Endothelial cell of umbilical vein (primary cell): ENCODE measurements around the gene SMS. TPM values are rescaled to one million over a fixed set of nuclear protein-coding genes. Genes with fewer than 3 reads are reported as not detected.
"Not testable (repeated sequence)": the region's sequence is repeated elsewhere in the genome, so short reads cannot be mapped to it uniquely, and the experiment has no call there.

Experiments used
- BruUV-seq: library from RNA; stranded (reverse); fragments of 400-500 nt; replicated peaks from 2 replicates; lab custom pipeline; 2021; lab: Mats Ljungman, UMichigan
- CTCF ChIA-PET: fragments of 300-600, 350-600 bp; sonication (Branson Sonifier 250); formaldehyde crosslinking; loops from one replicate; lab custom pipeline; 2021; ENCODE audit warnings: antibody characterized with exemption, inconsistent platforms; lab: Charles Lee
- POLR2A ChIA-PET: fragments of 300-600, 350-600 bp; sonication (Branson Sonifier 250); formaldehyde crosslinking; loops from one replicate; lab custom pipeline; 2021; ENCODE audit warnings: antibody characterized with exemption, inconsistent platforms; lab: Charles Lee
- DNase-seq: peaks from one replicate; pipeline ENCODE4 v3.0.0-alpha.2; 2011; ENCODE audit warnings: low read depth, low spot score
- FAIRE-seq: peaks from 2 replicates; lab custom pipeline; 2011; peaks lifted over from hg19 to GRCh38; lab: Jason Lieb, UNC
- H2AFZ ChIP-seq: 2 replicates; pipeline ENCODE4 v1.6.0; 2012; ENCODE audit warnings: low read depth, low read length, control low read depth, inconsistent platforms
- H3K27ac ChIP-seq: 2 replicates; pipeline ENCODE4 v1.5.1; 2011; ENCODE audit warnings: low read depth, mild to moderate bottlenecking, control low read depth, low read length, moderate library complexity; ENCODE audit not compliant: insufficient read depth
- H3K27me3 ChIP-seq, 2 experiments: 2 replicates each; pipeline versions ENCODE4 v1.6.0 to v1.6.1; 2011; ENCODE audit warnings: low read length in 2 of 2, mixed read lengths in 1 of 2; ENCODE audit not compliant: control insufficient read depth in 2 of 2, insufficient read depth in 2 of 2
- H3K36me3 ChIP-seq, 2 experiments: 2 replicates in 1 of 2; 3 replicates in 1 of 2; pipeline ENCODE4 v1.5.1; 2011; ENCODE audit warnings: low read length in 2 of 2, mild to moderate bottlenecking in 1 of 2, moderate library complexity in 1 of 2; ENCODE audit not compliant: control insufficient read depth in 2 of 2, insufficient read depth in 2 of 2; ENCODE audit errors: extremely low read depth in 1 of 2
- H3K4me1 ChIP-seq: 3 replicates; pipeline ENCODE4 v1.5.1; 2011; ENCODE audit warnings: mild to moderate bottlenecking, low read length; ENCODE audit not compliant: control insufficient read depth, insufficient read depth; ENCODE audit errors: extremely low read depth
- H3K4me2 ChIP-seq: 2 replicates; pipeline ENCODE4 v1.6.1; 2011; ENCODE audit warnings: low read length, control low read depth, mixed read lengths; ENCODE audit not compliant: insufficient read depth
- H3K4me3 ChIP-seq, 3 experiments: fragments of 200-600 bp in 1 of 3; sonication (generic), shearing (Covaris generic) in 1 of 3; replicated peaks in 1 of 3; 2 replicates each; pipeline ENCODE4 v1.5.1; 2011 to 2016; ENCODE audit warnings: control low read depth in 3 of 3, low read length in 3 of 3, mild to moderate bottlenecking in 2 of 3, inconsistent platforms in 1 of 3, low read depth in 1 of 3, moderate library complexity in 1 of 3; ENCODE audit not compliant: insufficient read depth in 1 of 3
- H3K79me2 ChIP-seq: 2 replicates; pipeline ENCODE4 v1.6.0; 2012; ENCODE audit warnings: low read length, inconsistent platforms; ENCODE audit not compliant: control insufficient read depth, insufficient read depth
- H3K9ac ChIP-seq: replicated peaks from 2 replicates; pipeline ENCODE3; 2011; ENCODE audit warnings: low read length, control low read depth; ENCODE audit not compliant: insufficient read depth; ENCODE audit errors: extremely low read depth
- H3K9me1 ChIP-seq: replicated peaks from 3 replicates; pipeline ENCODE4 v1.6.0; 2011; ENCODE audit warnings: mild to moderate bottlenecking, low read length; ENCODE audit not compliant: control insufficient read depth, insufficient read depth; ENCODE audit errors: extremely low read depth
- H3K9me3 ChIP-seq: replicated peaks from 2 replicates; pipeline ENCODE4 v1.5.1; 2012; ENCODE audit warnings: low read length, inconsistent platforms; ENCODE audit not compliant: control insufficient read depth, insufficient read depth
- H4K20me1 ChIP-seq: replicated peaks from 2 replicates; pipeline ENCODE3; 2011; ENCODE audit warnings: mild to moderate bottlenecking, low read length; ENCODE audit not compliant: control insufficient read depth, insufficient read depth; ENCODE audit errors: extremely low read depth
- CTCF ChIP-seq, 2 donors: IDR thresholded peaks; 1 replicate in 1 of 2; 2 replicates in 1 of 2; pipeline ENCODE4 v1.5.1; 2011; ENCODE audit warnings: low read length in 2 of 2, mild to moderate bottlenecking in 2 of 2, moderate library complexity in 2 of 2, control low read depth in 1 of 2, inconsistent platforms in 1 of 2, low read depth in 1 of 2; ENCODE audit not compliant: insufficient read depth in 1 of 2; ENCODE audit errors: extremely low read depth in 1 of 2
- EZH2 ChIP-seq: IDR thresholded peaks from 2 replicates; pipeline ENCODE4 v1.6.1; 2012; ENCODE audit warnings: borderline replicate concordance, low read depth, mild to moderate bottlenecking, moderate library complexity, low read length, inconsistent platforms; ENCODE audit not compliant: severe bottlenecking
- FOS ChIP-seq: IDR thresholded peaks from 2 replicates; pipeline ENCODE4 v1.6.1; 2011; ENCODE audit warnings: mild to moderate bottlenecking, low read length, moderate library complexity, borderline replicate concordance; ENCODE audit not compliant: insufficient read depth
- GATA2 ChIP-seq: IDR thresholded peaks from 2 replicates; pipeline ENCODE4 v1.7.0; 2011; ENCODE audit warnings: low read depth, mild to moderate bottlenecking, moderate library complexity, mixed read lengths, low read length; ENCODE audit not compliant: insufficient read length, insufficient read depth
- JUN ChIP-seq: IDR thresholded peaks from 2 replicates; pipeline ENCODE4 v1.6.1; 2011; ENCODE audit warnings: borderline replicate concordance, low read depth; ENCODE audit not compliant: insufficient read length, insufficient read depth
- MYC ChIP-seq: IDR thresholded peaks from one replicate; pipeline ENCODE4 v1.6.1; 2011; ENCODE audit warnings: mild to moderate bottlenecking, low read depth, low read length
- POLR2A ChIP-seq: IDR thresholded peaks from 2 replicates; pipeline ENCODE4 v1.6.1; 2012; ENCODE audit warnings: low read depth, mild to moderate bottlenecking, control low read depth, low read length
- POLR2AphosphoS5 ChIP-seq: IDR thresholded peaks from 2 replicates; pipeline ENCODE4 v1.6.1; 2012; ENCODE audit warnings: low read depth, mild to moderate bottlenecking, control low read depth, low read length, moderate library complexity; ENCODE audit not compliant: insufficient read depth
- dilution Hi-C: fragments of 300-500 bp; cut with MboI; formaldehyde crosslinking; loops from one replicate; pipeline ENCODE4 v1.15.0; 2019; ENCODE audit warnings: low sequenced_read_pairs; ENCODE audit not compliant: extremely low pct_ligation_motif_present
- intact Hi-C: fragments of 100-400 bp; cut with micrococcal nuclease; formaldehyde crosslinking; loops from one replicate; pipeline ENCODE4 v1.10.0; 2022
- polyA plus RNA-seq, 4 experiments: library from polyadenylated mRNA; depleted of rRNA in 3 of 4; stranded (reverse) in 3 of 4; unstranded in 1 of 4; fragments of >200 nt; gene quantifications; 2 replicates each; pipeline versions ENCODE4 v1.2.1 to v1.2.3, GENCODE V29; 2011 to 2012; ENCODE audit warnings: missing spikeins in 1 of 4
- total RNA-seq: library from RNA; stranded (reverse); gene quantifications from 2 replicates; pipeline ENCODE4 v1.2.3, GENCODE V29; 2021
- TF ChIP-seq, protein P1 (sequence below): IDR thresholded peaks from 2 replicates; pipeline ENCODE4 v1.6.1; 2011; ENCODE audit not compliant: insufficient read depth, insufficient read length

The SMS gene
- total and polyA plus RNA-seq, 2 donors (not counting 3 experiments of a cell fraction or from before 2014, with no cell fraction given): 57.1 to 173 TPM

DNA sequence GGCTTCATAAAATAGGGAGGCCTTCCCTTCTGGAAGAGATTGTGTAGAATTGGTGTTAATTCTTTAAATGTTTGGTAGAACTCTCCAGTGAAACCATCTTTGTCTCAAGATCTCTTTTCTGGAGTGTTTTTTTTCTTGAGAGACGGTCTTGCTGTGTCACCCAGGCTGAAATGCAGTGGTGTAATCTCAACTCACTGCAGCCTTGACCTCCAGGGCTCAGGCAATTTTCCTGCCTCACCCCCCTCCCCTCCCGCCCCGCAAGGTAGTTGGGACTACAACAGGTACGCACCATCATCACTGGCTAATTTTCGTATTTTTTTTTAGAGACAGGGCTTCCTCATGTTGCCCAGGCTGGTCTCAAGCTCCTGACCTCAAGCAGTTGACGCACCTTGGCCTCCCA, 12.1 kb downstream of the SMS start:
- peaks cover 98% of the 10 kb centered on the region for H3K79me2 ChIP-seq
- no peaks in the 10 kb centered on the region for H3K27me3 ChIP-seq
- FAIRE-seq: no peak
- intact Hi-C loops (no loop called here), dilution Hi-C loops (no loop called here)
- peaks cover 9% of the 10 kb centered on the region for H3K4me1 ChIP-seq
- H3K4me3 ChIP-seq: no peak overlapping the region
- H4K20me1 ChIP-seq: no peaks in the 10 kb centered on the region
- H3K9me3 ChIP-seq: no peaks in the 10 kb centered on the region
- BruUV-seq: no TSS peak
- H3K9me1 ChIP-seq: no peaks in the 10 kb centered on the region
- H3K36me3 ChIP-seq: no peaks in the 10 kb centered on the region
- H3K4me2 ChIP-seq: no peak overlapping the region
- H3K27ac ChIP-seq: peak overlapping the region; percentile 66
- TF ChIP-seq, protein P1, sequence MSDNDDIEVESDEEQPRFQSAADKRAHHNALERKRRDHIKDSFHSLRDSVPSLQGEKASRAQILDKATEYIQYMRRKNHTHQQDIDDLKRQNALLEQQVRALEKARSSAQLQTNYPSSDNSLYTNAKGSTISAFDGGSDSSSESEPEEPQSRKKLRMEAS: no peak
- no peak for TF ChIP-seq CTCF (IDR thresholded peaks at IDR 0.05; ENCODE audit: extremely low read depth in 1 of 2, insufficient read depth in 1 of 2, low read depth in 1 of 2, low read length in 2 of 2)
- TF ChIP-seq FOS: no peak
- TF ChIP-seq EZH2: no peak
- no peak for TF ChIP-seq POLR2AphosphoS5
- no peak for TF ChIP-seq MYC
- no peak for TF ChIP-seq POLR2A
- TF ChIP-seq GATA2: no peak
- no peak for TF ChIP-seq JUN
- ChIA-PET CTCF (interaction anchor here (2.3 kb wide), 1 partner anchor 33 kb away, joined by 6 read pairs; no protein-coding TSS in a partner anchor), POLR2A (interaction anchor here (1.1 kb wide), 1 partner anchor 26 kb away, joined by 5 read pairs; no protein-coding TSS in a partner anchor)
- no peak overlapping the region for H3K9ac ChIP-seq
- H2AFZ ChIP-seq: no peak overlapping the region
- no peak for DNase-seq

DNA sequence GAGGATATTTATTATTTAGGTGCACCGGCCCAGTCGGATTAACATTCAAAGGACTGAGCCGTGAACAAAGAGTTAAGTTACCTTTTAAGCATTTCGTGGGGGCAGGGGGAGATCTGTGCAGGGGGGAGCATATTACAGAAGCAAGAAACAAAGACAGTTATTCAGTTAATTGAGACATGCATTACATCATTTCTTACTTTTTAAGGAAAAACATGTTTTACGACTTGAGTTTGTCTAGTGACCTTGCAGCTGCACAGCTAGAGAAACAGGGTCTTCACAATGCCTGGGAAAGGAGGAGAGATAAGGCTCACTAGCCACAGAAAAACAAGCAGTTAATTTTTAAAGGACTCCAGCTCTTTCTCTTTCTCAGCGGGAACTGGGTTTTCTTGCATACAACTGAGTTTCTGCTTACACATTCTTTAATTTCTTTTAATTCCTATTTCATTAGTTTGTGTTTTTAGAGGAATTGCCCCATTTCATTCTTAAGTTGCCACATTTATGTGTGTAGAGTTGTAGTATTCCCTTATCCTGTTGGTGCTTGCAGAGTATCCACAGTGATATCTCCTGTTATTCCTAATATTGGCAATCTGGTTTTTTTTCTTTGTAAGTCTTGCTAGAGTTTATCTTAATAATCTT, 12.8 kb downstream of the SMS start:
- Histone ChIP-seq H3K27ac (peak overlapping the region; percentile 66), H3K79me2 (peaks cover 98% of the 10 kb centered on the region)
- H4K20me1 ChIP-seq, H3K36me3 ChIP-seq, H2AFZ ChIP-seq, H3K9me1 ChIP-seq, BruUV-seq, H3K27me3 ChIP-seq, intact Hi-C loops, H3K4me2 ChIP-seq, H3K9ac ChIP-seq, H3K4me1 ChIP-seq, H3K9me3 ChIP-seq, H3K4me3 ChIP-seq, dilution Hi-C loops: not testable (repeated sequence)
- CTCF ChIA-PET: interaction anchor here (1.3 to 2.3 kb wide), 2 partner anchors 22 to 32 kb away, joined by 4 to 6 read pairs; no protein-coding TSS in a partner anchor
- DNase-seq (peak; percentile 48), FAIRE-seq (peak; percentile 24)
- POLR2A ChIA-PET: interaction anchor here (0.7 to 1.1 kb wide), 2 partner anchors 11 to 26 kb away, joined by 4 to 5 read pairs; no protein-coding TSS in a partner anchor
